H1 (cell line): Measurements from ENCODE around the gene GK2. TPM values are rescaled to one million over a fixed set of nuclear protein-coding genes. Genes with fewer than 3 reads are reported as not detected.

Source experiments
- ATF2 ChIP-seq: IDR thresholded peaks from 2 replicates; pipeline ENCODE4 v1.6.1; 2012; ENCODE audit warnings: low read length, inconsistent platforms
- BRCA1 ChIP-seq: IDR thresholded peaks from 2 replicates; pipeline ENCODE4 v1.6.1; 2012; ENCODE audit warnings: low read depth, low read length, improper control_type of control experiment
- CEBPB ChIP-seq: IDR thresholded peaks from 2 replicates; pipeline ENCODE4 v1.6.1; 2012; ENCODE audit warnings: low read depth, low read length
- E2F6 ChIP-seq: IDR thresholded peaks from 2 replicates; pipeline ENCODE4 v1.6.1; 2012; ENCODE audit warnings: inconsistent platforms
- EP300 ChIP-seq, 2 experiments: IDR thresholded peaks; 1 replicate in 1 of 2; 2 replicates in 1 of 2; pipeline ENCODE4 v1.6.1; 2011 to 2012; ENCODE audit warnings: low read depth in 2 of 2, low read length in 2 of 2, mild to moderate bottlenecking in 2 of 2, borderline replicate concordance in 1 of 2, inconsistent platforms in 1 of 2, moderate library complexity in 1 of 2
- MAFK ChIP-seq: IDR thresholded peaks from 2 replicates; pipeline ENCODE4 v1.6.1; 2012; ENCODE audit warnings: low read depth, mild to moderate bottlenecking, improper control_type of control experiment, low read length
- TBP ChIP-seq: IDR thresholded peaks from 2 replicates; pipeline ENCODE4 v1.6.1; 2011; ENCODE audit warnings: low read depth, low read length, improper control_type of control experiment
- USF2 ChIP-seq: IDR thresholded peaks from 2 replicates; pipeline ENCODE4 v1.6.1; 2011; ENCODE audit warnings: low read length, improper control_type of control experiment
- polyA plus RNA-seq, 7 experiments: library from polyadenylated mRNA; depleted of rRNA in 3 of 7; stranded (reverse) in 5 of 7; unstranded in 2 of 7; fragments of >200 nt in 5 of 7; fragments of 200-250 nt in 2 of 7; gene quantifications; 1 replicate in 5 of 7; 2 replicates in 1 of 7; 4 replicates in 1 of 7; pipeline versions ENCODE4 v1.2.1 to v1.2.3, GENCODE V29; 2011 to 2013; ENCODE audit warnings: missing spikeins in 2 of 7, mixed read lengths in 2 of 7
- total RNA-seq: library from RNA; stranded (reverse); fragmentation: NEBNext Ultra II Directional; extraction: Animal tissue kit (Norgen Biotek cat#: 25700); gene quantifications from 2 replicates; pipeline ENCODE4 v1.2.1, GENCODE V29; 2021

Gene GK2
- total and polyA plus RNA-seq, 2 of the 8 experiments (the other 6 are each of a cell fraction or from before 2014, with no cell fraction given): not detected

- TF ChIP-seq ATF2: no peak
- TF ChIP-seq USF2: no peak
- TF ChIP-seq TBP: no peak
- no peak for TF ChIP-seq EP300 (IDR thresholded peaks at IDR 0.05; ENCODE audit: borderline replicate concordance in 1 of 2, low read depth in 2 of 2, low read length in 2 of 2)
- TF ChIP-seq E2F6: no peak
- no peak for TF ChIP-seq CEBPB
- TF ChIP-seq MAFK: no peak
- TF ChIP-seq BRCA1: no peak
Observed at GRCh38 chr4:79397951-79398350, 10.1 kb downstream of the GK2 start (continued).
